HG03135 (cell line): Measurements from ENCODE around the gene SCP2.

Experiments
- ATAC-seq: cut with Tn5 transposase; IDR thresholded peaks from one replicate; pipeline ENCODE4 v1.9.1; 2021; ENCODE audit warnings: mild to moderate bottlenecking, moderate library complexity; ENCODE audit not compliant: unreplicated experiment

The SCP2 gene

GRCh38 chr1:53026254-53026653, 99.2 kb downstream of the SCP2 start:
- no peak for ATAC-seq

GRCh38 chr1:53031732-53032131, 104.7 kb downstream of the SCP2 start:
- no peak for ATAC-seq

GRCh38 chr1:53037159-53037558, 110.1 kb downstream of the SCP2 start:
- ATAC-seq: no peak

DNA sequence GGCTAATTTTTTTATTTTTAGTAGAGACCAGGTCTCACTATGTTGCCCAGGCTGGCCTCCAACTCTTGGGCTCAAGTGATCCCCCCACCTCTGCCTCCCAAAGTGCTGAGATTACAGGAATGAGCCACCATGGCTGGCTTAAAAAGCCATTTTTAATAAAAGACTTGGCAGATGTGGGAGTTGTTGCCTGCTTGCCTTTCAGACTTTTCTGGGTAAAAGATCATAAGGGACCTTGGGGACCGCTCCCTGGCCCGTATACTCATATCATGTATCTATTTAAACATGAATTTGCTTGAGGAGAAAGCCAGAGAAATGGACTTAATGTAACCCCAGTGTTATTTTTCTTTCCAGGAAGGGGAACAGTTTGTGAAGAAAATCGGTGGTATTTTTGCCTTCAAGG, 111.5 kb downstream of the SCP2 start:
- no peak for ATAC-seq

- ATAC-seq: no peak
These were observed 116.2 kb downstream of the SCP2 start for GRCh38 chr1:53043271-53043670.

DNA sequence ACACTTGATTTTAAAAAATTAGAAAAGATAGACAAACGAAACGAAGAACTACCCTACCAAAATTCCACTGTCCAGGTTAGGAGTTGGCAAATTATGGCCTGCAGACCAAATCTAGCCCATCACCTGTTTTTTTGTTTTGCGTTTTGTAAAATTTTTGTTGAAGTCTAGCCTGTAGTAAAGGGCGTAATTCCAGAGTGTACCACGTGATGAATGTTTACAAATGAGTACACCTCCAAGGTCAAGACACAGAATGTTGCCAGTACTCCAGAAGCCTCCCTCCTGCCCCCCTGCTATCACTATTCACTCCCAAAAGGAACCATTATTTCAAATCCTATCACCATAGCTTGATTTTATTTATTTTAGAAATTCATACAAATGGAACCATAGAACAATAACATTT, 117.8 kb downstream of the SCP2 start:
- no peak for ATAC-seq

DNA sequence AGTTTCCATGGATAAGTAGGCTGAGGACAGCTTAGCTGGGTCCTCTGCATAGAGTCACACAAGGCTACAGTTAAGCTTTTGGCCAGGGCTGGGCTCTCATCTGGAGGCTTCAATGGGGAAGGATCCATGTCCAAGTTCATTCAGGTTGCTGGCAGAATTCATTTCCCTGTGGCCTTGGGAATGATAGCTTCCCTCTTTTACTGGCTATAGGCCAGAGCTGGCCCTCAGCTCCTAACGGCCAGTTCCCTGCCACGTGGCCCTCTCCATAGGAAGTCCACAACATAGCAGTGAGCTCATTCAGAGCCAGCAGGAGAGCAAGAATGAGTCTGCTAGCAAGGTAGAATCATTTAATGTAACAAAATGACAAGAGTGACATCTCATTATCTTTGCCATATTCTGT, 119.9 kb downstream of the SCP2 start:
- no peak for ATAC-seq

DNA sequence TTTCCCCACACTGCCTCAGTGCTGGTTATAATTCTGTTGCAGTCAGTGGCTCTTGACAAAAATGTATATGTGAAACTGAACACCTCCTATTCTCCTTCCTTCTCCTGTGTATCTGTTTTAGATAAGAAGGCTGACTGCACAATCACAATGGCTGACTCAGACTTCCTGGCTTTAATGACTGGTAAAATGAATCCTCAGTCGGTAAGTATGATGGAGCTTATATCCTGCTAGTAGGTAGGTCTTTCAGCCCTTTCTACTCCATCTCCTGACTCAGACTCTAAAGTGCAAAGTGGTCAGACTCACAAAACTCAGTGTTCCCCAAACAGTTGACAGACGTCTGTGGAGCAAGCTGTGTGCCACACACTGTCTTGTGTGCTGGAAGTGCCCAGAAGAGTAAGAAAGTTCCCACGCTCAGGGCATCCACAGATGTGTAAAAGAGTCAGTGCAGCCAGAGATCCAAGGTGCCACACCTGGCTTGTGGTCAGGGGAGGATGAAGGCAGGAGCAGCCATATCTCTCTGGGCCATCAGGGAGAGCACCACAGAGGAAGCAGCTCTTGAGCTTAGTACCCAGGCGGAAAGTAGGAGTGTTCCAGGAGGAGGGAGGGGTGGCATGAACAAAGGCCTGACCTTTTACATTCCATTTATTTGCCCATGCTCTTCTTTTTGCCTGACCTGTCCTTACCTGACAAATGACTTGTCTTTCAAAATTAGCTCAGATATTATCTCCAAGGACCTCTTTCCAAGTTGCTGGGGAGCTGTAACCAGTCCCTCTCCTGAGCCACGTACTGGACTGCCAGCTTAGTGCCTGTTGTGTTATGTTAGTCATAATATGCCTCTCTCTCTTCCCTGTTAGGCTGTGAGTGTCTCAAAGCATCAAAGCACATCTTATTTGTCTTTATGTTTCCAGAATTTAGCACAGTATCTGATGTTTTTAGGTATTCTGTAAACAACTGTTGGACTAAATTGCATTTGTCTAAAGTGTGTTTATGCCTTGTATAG, 121.0 kb downstream of the SCP2 start:
- no peak for ATAC-seq

DNA sequence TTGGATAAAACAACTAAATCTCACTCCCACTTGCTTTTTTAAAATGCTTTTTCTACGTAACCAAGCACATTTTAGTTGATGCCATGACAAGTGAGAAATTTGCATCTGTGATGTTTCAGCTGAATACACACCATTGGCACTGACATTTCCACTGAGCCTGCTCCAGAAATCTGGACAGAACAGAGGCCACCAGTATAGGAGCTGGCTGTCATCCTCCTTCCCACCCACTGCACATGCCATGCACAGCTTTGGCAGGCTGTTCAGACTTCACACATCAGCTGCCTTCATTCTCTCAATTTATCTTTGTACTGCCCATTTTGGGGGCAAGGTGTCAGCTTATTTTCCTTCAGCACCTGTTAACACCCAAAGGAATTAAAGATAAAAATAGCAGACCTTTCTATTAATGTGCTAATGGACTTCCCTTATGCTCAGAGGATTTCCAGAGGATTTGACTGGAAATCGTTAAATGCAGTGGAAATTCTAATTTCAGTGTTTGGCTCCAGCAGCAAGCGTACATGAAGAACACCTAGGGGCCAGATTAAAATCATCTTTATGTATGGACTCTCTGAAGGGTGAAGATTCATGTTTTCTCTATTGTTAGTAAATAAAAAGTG, 122.0 kb downstream of the SCP2 start:
- no peak for ATAC-seq

GRCh38 chr1:53049574-53049967, 122.5 kb downstream of the SCP2 start:
- ATAC-seq: no peak

- ATAC-seq: no peak
These were observed 123.2 kb downstream of the SCP2 start for GRCh38 chr1:53050310-53050709.

DNA sequence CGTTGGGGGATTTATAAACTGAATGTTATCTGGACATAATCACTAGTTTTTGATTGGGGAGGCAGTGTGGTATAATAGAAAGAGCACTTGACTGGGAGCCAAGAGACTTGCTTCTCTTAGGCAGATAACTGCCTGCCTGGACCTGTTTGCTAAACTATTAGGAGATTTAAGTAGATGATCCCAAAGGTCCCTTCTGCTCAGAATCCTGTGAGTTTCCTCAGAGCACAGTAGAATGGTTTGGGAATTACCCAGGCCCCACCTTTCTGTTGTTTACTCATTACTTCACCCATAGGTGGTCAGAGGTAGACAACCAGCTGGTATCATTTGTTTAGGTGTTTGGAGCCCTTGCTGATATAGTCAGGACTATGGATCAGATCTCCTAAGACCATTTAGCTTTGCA, 124.6 kb downstream of the SCP2 start:
- ATAC-seq: no peak

GRCh38 chr1:53057127-53057526, 130.1 kb downstream of the SCP2 start:
- no peak for ATAC-seq

DNA sequence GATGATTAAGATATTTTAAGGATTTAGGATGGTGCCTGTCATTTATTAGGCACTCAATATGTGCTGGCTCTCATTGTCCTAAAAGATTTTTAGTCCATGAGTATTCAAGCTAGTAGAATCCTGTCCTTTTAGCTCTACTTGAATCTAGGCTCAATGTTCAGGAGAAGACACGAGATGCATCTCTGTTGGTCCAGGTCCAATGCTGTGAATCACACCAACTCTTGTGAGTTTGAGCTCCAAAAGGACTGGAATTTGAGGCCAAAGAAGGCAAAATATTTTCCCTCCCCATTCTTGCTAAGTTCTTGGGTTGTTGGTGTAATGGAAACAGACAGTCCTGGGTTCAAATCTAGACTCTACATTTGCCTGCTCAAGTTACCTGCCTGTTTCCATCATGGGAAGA, 133.5 kb downstream of the SCP2 start:
- no peak for ATAC-seq

DNA sequence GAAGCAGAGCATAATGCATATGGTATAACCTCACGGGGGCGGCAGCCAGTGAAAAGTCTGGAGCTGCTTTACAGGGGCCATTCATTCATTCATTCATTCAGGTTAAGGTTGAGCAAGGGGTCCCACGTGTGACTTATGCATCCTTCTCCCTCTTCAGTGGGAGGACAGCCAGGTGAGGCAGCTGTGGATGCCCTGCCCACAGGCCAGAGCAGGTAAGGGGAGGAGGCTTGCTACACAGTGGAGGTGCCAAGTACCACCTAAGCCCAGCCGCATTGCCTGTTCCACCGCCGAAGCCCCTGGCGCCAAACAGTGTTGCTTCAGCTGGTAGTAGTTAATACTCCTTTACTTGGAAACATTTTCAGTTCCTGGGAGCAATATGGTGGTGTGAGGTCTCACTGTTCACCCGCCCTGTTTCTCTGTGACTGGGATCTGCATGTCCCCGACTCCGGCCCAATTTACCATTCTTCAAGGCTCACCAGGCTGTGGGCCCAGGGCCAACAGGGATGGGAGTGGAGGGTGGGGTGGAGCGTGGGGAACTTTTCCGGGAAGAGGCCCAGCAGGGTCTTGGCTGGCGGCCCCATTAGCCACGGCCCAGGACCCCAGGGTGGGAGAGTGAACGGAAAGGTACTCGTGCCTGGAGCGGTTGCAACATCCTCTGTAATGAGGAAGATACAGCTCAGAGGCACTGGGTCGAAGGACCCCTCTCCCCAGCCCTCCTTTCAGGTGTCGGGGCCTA, 134.2 kb downstream of the SCP2 start:
- ATAC-seq: no peak

DNA sequence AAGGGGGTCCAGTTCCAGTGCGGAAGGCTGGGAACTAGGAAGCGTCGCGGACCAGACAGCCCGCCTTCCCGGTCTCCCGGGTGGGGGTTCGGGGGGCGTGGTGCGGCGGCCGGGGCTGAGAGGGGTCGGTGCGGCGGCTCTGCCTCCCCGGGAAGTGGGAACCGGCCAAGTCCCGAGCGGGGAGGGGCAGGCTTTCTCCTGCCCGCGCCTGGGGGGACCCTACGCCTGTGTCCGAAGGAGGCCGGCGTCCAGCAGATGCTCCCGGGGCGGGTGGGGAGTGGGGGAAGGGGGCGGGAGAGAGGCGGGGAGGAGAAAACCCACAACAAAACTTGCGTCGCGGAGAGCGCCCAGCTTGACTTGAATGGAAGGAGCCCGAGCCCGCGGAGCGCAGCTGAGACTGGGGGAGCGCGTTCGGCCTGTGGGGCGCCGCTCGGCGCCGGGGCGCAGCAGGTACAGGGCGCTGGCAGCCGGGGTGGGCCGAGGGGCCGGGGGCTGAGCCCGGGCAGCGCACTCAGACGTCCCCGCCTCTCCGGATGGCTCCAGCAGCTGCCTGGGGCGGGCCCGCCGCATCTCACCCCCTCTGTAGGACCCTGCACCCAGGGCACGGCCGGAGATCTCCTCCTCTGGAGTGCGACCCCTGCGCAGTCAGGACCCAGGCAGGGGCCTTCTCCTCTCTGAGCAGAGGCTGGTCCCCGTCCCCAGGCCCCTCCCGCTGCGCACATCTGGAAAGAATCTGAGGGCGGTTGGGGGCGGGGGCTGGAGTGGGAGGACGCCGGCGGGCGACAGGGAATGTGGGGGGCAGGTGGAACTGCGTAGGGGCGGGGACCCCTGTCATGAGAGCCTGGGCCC, 135.0 kb downstream of the SCP2 start, which contains the start of gene PODN:
PODN (plus strand) TSS at position 355 of the 849 bp plus-strand sequence. CDS start 7,643 bp downstream, outside the sequence.
- no peak for ATAC-seq

- no peak for ATAC-seq
These were observed 135.9 kb downstream of the SCP2 start for GRCh38 chr1:53062708-53063591.

GRCh38 chr1:53063744-53064515, 136.9 kb downstream of the SCP2 start:
- no peak for ATAC-seq

GRCh38 chr1:53065391-53065790, 138.3 kb downstream of the SCP2 start:
- ATAC-seq: no peak
